Endothelial cell (in vitro differentiated cells): ENCODE results near the gene VWA8. TPM values are rescaled to one million over a fixed set of nuclear protein-coding genes. Genes with fewer than 3 reads are reported as not detected.

Experiments used
- DNase-seq: peaks from one replicate; pipeline ENCODE4 v3.0.0; 2021; ENCODE audit warnings: low spot score
- H3K27ac Mint-ChIP-seq: one replicate; pipeline ENCODE4 v1.8.0; 2021; ENCODE audit warnings: mixed read lengths, inconsistent platforms; ENCODE audit not compliant: unreplicated experiment
- H3K27me3 Mint-ChIP-seq: one replicate; pipeline ENCODE4 v1.8.0; 2021; ENCODE audit warnings: mild to moderate bottlenecking, moderate library complexity, mixed read lengths, inconsistent platforms; ENCODE audit not compliant: unreplicated experiment
- H3K36me3 Mint-ChIP-seq: one replicate; pipeline ENCODE4 v1.8.0; 2021; ENCODE audit warnings: mild to moderate bottlenecking, low read depth, mixed read lengths, inconsistent platforms; ENCODE audit not compliant: unreplicated experiment
- H3K4me1 Mint-ChIP-seq: one replicate; pipeline ENCODE4 v1.8.0; 2021; ENCODE audit warnings: mild to moderate bottlenecking, mixed read lengths, inconsistent platforms; ENCODE audit not compliant: unreplicated experiment
- H3K4me3 Mint-ChIP-seq: one replicate; pipeline ENCODE4 v1.8.0; 2021; ENCODE audit warnings: mild to moderate bottlenecking, mixed read lengths, inconsistent platforms; ENCODE audit not compliant: unreplicated experiment
- H3K9me3 Mint-ChIP-seq: one replicate; pipeline ENCODE4 v1.8.0; 2021; ENCODE audit warnings: mixed read lengths, inconsistent platforms; ENCODE audit not compliant: unreplicated experiment
- total RNA-seq: library from RNA; stranded (reverse); fragmentation: NEBNext Ultra II Directional; extraction: Animal tissue kit (Norgen Biotek cat#: 25700); gene quantifications from one replicate; pipeline ENCODE4 v1.2.1, GENCODE V29; 2021; ENCODE audit not compliant: unreplicated experiment
- TF ChIP-seq, protein P1 (sequence below): fragments of 200-600 bp; sonication (generic); IDR thresholded peaks from one replicate; pipeline ENCODE4 v1.5.0; 2021; ENCODE audit warnings: antibody characterized with exemption; ENCODE audit not compliant: unreplicated experiment

The VWA8 gene
- total RNA-seq, 1 donor from 2014 or later: 8.2 TPM

DNA sequence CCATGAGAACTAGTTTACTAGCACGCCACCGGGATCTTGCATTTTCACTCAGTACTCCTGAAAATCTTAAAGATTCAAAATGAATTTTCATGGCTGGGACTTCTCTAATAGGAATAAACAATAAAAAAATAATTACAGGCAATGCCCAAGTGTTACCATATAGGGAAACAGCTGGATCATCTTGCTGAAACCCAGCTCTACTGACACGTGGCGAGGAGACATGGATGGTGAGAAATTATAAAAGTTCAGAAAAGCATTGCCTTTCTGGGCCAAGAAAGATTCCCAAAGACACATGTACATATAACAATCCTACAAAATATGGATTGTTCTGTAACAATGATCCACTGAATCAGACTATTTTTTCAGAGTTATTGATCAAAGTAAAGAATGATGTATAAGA is 294.3 kb downstream of the VWA8 start:
- TF ChIP-seq, protein P1, sequence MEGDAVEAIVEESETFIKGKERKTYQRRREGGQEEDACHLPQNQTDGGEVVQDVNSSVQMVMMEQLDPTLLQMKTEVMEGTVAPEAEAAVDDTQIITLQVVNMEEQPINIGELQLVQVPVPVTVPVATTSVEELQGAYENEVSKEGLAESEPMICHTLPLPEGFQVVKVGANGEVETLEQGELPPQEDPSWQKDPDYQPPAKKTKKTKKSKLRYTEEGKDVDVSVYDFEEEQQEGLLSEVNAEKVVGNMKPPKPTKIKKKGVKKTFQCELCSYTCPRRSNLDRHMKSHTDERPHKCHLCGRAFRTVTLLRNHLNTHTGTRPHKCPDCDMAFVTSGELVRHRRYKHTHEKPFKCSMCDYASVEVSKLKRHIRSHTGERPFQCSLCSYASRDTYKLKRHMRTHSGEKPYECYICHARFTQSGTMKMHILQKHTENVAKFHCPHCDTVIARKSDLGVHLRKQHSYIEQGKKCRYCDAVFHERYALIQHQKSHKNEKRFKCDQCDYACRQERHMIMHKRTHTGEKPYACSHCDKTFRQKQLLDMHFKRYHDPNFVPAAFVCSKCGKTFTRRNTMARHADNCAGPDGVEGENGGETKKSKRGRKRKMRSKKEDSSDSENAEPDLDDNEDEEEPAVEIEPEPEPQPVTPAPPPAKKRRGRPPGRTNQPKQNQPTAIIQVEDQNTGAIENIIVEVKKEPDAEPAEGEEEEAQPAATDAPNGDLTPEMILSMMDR: no peak
- Mint-ChIP-seq H3K4me3 (no peak overlapping the region), H3K27me3 (no peaks in the 10 kb centered on the region), H3K36me3 (no peaks in the 10 kb centered on the region), H3K4me1 (peaks cover 11% of the 10 kb centered on the region), H3K9me3 (no peaks in the 10 kb centered on the region), H3K27ac (no peak overlapping the region)
- DNase-seq: no peak

- no peak for DNase-seq
- peaks cover 11% of the 10 kb centered on the region for H3K4me1 Mint-ChIP-seq
- peaks cover 3% of the 10 kb centered on the region for H3K36me3 Mint-ChIP-seq
- no peaks in the 10 kb centered on the region for H3K27me3 Mint-ChIP-seq
- no peaks in the 10 kb centered on the region for H3K9me3 Mint-ChIP-seq
- no peak overlapping the region for H3K4me3 Mint-ChIP-seq
- TF ChIP-seq, protein P1: no peak
- no peak overlapping the region for H3K27ac Mint-ChIP-seq
These were observed 300.5 kb downstream of the VWA8 start for GRCh38 chr13:41660411-41660810.

- Mint-ChIP-seq H3K9me3 (no peaks in the 10 kb centered on the region), H3K27me3 (no peaks in the 10 kb centered on the region), H3K4me1 (no peaks in the 10 kb centered on the region), H3K4me3 (no peak overlapping the region), H3K36me3 (peaks cover 3% of the 10 kb centered on the region), H3K27ac (no peak overlapping the region)
- DNase-seq: no peak
- TF ChIP-seq, protein P1: no peak
These were observed 302.8 kb downstream of the VWA8 start for GRCh38 chr13:41658057-41658661.

GRCh38 chr13:41655997-41656396 is 304.9 kb downstream of the VWA8 start:
- DNase-seq: no peak
- Mint-ChIP-seq H3K27me3 (no peaks in the 10 kb centered on the region), H3K36me3 (peaks cover 3% of the 10 kb centered on the region), H3K4me1 (peaks cover 6% of the 10 kb centered on the region), H3K27ac (no peak overlapping the region), H3K9me3 (no peaks in the 10 kb centered on the region), H3K4me3 (no peak overlapping the region)
- TF ChIP-seq, protein P1: no peak

- Mint-ChIP-seq H3K9me3 (no peaks in the 10 kb centered on the region), H3K27ac (no peak overlapping the region), H3K4me1 (peaks cover 9% of the 10 kb centered on the region), H3K36me3 (peaks cover 3% of the 10 kb centered on the region), H3K27me3 (no peaks in the 10 kb centered on the region), H3K4me3 (no peak overlapping the region)
- DNase-seq: no peak
- TF ChIP-seq, protein P1: no peak
These were observed 306.1 kb downstream of the VWA8 start for GRCh38 chr13:41654796-41655195.
